HG02642 (cell line): ENCODE data around the gene C14orf39.
"Not testable (repeated sequence)": the region's sequence is repeated elsewhere in the genome, so short reads cannot be mapped to it uniquely, and the experiment has no call there.

Source experiments
- ATAC-seq: cut with Tn5 transposase; IDR thresholded peaks from one replicate; pipeline ENCODE4 v1.9.1; 2021; ENCODE audit warnings: mild to moderate bottlenecking; ENCODE audit not compliant: unreplicated experiment, poor library complexity

Gene C14orf39

GRCh38 chr14:60495946-60496345 is 10.1 kb upstream of the C14orf39 start:
- ATAC-seq: no peak

- no peak for ATAC-seq
Observed at GRCh38 chr14:60490270-60490669, 4.4 kb upstream of the C14orf39 start.

- ATAC-seq: no peak
Observed at GRCh38 chr14:60488175-60488574, 2.3 kb upstream of the C14orf39 start.

GRCh38 chr14:60487211-60487610 is 1.3 kb upstream of the C14orf39 start:
- no peak for ATAC-seq

- no peak for ATAC-seq
Observed at GRCh38 chr14:60485057-60485597, 736 bp downstream of the C14orf39 start.

GRCh38 chr14:60482743-60483142 is 3.1 kb downstream of the C14orf39 start:
- ATAC-seq: no peak

- ATAC-seq: not testable (repeated sequence)
Observed at GRCh38 chr14:60480248-60480647, 5.6 kb downstream of the C14orf39 start.

GRCh38 chr14:60455875-60456274 is 30.0 kb downstream of the C14orf39 start:
- no peak for ATAC-seq

GRCh38 chr14:60430276-60430675 is 55.6 kb downstream of the C14orf39 start:
- ATAC-seq: no peak

- ATAC-seq: no peak
Observed at GRCh38 chr14:60420050-60420449, 65.8 kb downstream of the C14orf39 start.

- ATAC-seq: not testable (repeated sequence)
Observed at GRCh38 chr14:60397550-60397949, 88.3 kb downstream of the C14orf39 start.

- no peak for ATAC-seq
Observed at GRCh38 chr14:60396718-60397343, 89.0 kb downstream of the C14orf39 start.
